HepG2 (cell line): Measurements from ENCODE around the gene ATF6. TPM values are rescaled to one million over a fixed set of nuclear protein-coding genes. Genes with fewer than 3 reads are reported as not detected.

Experiments used
- ATAC-seq: fragments of 200-7000 bp; cut with Tn5 transposase; 3 replicates; pipeline ENCODE4 v1.9.1; 2020; ENCODE audit warnings: mild to moderate bottlenecking, moderate library complexity
- BruUV-seq: library from RNA; stranded (reverse); fragments of 400-500 nt; replicated peaks from 2 replicates; lab custom pipeline; 2021; lab: Mats Ljungman, UMichigan
- CTCF ChIA-PET: fragments of 300-600 bp; formaldehyde crosslinking; extraction: SDS; loops from one replicate; lab custom pipeline; 2021; ENCODE audit warnings: low total read pairs, inconsistent platforms, low intra/inter-chr PET ratio; lab: Yijun Ruan, JAX
- POLR2A ChIA-PET: fragments of 350-600 bp; sonication (Branson Sonifier 250); formaldehyde crosslinking; loops from one replicate; lab custom pipeline; 2020; ENCODE audit warnings: antibody characterized with exemption, inconsistent platforms; lab: Yijun Ruan, JAX
- DNase-seq: peaks from one replicate; pipeline ENCODE4 v3.0.0-alpha.2; 2015; ENCODE audit warnings: low spot score
- FAIRE-seq: peaks from 3 replicates; lab custom pipeline; 2011; peaks lifted over from hg19 to GRCh38; lab: Jason Lieb, UNC
- H2AFZ ChIP-seq: one replicate; pipeline ENCODE4 v1.6.1; 2011; ENCODE audit warnings: low read length, inconsistent platforms
- H3K27ac ChIP-seq: fragments of 300-600 bp; 3 replicates; pipeline ENCODE4 v1.8.0; 2011; ENCODE audit warnings: mixed run types, mild to moderate bottlenecking, mixed read lengths, low read length, inconsistent platforms; ENCODE audit not compliant: insufficient read depth; ENCODE audit errors: extremely low read length
- H3K27me3 ChIP-seq, 2 experiments: fragments of 200-600 bp in 1 of 2; 2 replicates in 1 of 2; 3 replicates in 1 of 2; pipeline versions ENCODE4 v1.6.0 to v1.8.0; 2011; ENCODE audit warnings: low read length in 2 of 2, mild to moderate bottlenecking in 2 of 2, moderate library complexity in 2 of 2, inconsistent platforms in 1 of 2; ENCODE audit not compliant: insufficient read depth in 2 of 2, control insufficient read depth in 1 of 2
- H3K36me3 ChIP-seq, 2 experiments: fragments of 200-600 bp in 1 of 2; replicated peaks in 1 of 2; 2 replicates in 1 of 2; 3 replicates in 1 of 2; pipeline versions ENCODE4 v1.5.1 to v1.8.0; 2011; ENCODE audit warnings: low read length in 2 of 2, inconsistent platforms in 1 of 2; ENCODE audit not compliant: insufficient read depth in 2 of 2, control insufficient read depth in 1 of 2
- H3K4me1 ChIP-seq: 2 replicates; pipeline ENCODE4 v1.5.1; 2012; ENCODE audit warnings: low read length, inconsistent platforms; ENCODE audit not compliant: insufficient read depth
- H3K4me2 ChIP-seq: 2 replicates; pipeline ENCODE4 v1.6.0; 2011; ENCODE audit warnings: low read depth, low read length, inconsistent platforms
- H3K4me3 ChIP-seq, 3 experiments: fragments of 200-600 bp in 1 of 3; sonication (generic), shearing (Covaris generic) in 1 of 3; replicated peaks in 1 of 3; 2 replicates each; pipeline ENCODE4 v1.5.1; 2011 to 2016; ENCODE audit warnings: low read length in 3 of 3, inconsistent platforms in 2 of 3, low read depth in 2 of 3, mild to moderate bottlenecking in 2 of 3, control low read depth in 1 of 3, mixed read lengths in 1 of 3; ENCODE audit not compliant: insufficient read depth in 1 of 3
- H3K79me2 ChIP-seq: one replicate; pipeline ENCODE4 v1.6.1; 2011; ENCODE audit warnings: low read length, inconsistent platforms; ENCODE audit not compliant: insufficient read depth
- H3K9ac ChIP-seq: 2 replicates; pipeline ENCODE4 v1.6.0; 2011; ENCODE audit warnings: mild to moderate bottlenecking, low read depth, low read length, inconsistent platforms; ENCODE audit not compliant: insufficient read depth
- H3K9me3 ChIP-seq: 2 replicates; pipeline ENCODE4 v1.5.1; 2012; ENCODE audit warnings: mild to moderate bottlenecking, low read length
- H4K20me1 ChIP-seq: 2 replicates; pipeline ENCODE4 v1.6.0; 2011; ENCODE audit warnings: inconsistent platforms, mild to moderate bottlenecking, low read length, moderate library complexity; ENCODE audit not compliant: insufficient read depth
- CEBPB ChIP-seq: IDR thresholded peaks from 2 replicates; pipeline ENCODE4 v1.6.1; 2011; ENCODE audit warnings: low read depth, low read length, improper control_type of control experiment, borderline replicate concordance
- CHD2 ChIP-seq: IDR thresholded peaks from 2 replicates; pipeline ENCODE4 v1.6.1; 2011; ENCODE audit warnings: low read depth, low read length, improper control_type of control experiment
- HMGXB4 ChIP-seq, 2 experiments: sonication (generic) in 1 of 2; formaldehyde crosslinking in 1 of 2; IDR thresholded peaks; 2 replicates each; pipeline versions ENCODE4 v1.4.0 to v1.6.1; 2018 to 2020; ENCODE audit warnings: missing genetic modification reagents in 2 of 2, borderline replicate concordance in 1 of 2, low read depth in 1 of 2, mild to moderate bottlenecking in 1 of 2, missing biosample characterization in 1 of 2
- RBM39 ChIP-seq: fragments of 200-400 bp; formaldehyde crosslinking; IDR thresholded peaks from one replicate; pipeline ENCODE4 v1.6.1; 2018; ENCODE audit warnings: antibody characterized with exemption, mild to moderate bottlenecking, low read depth, low read length; ENCODE audit not compliant: poor library complexity, severe bottlenecking
- RORA ChIP-seq: sonication (generic); formaldehyde crosslinking; IDR thresholded peaks from 2 replicates; pipeline ENCODE4 v1.5.0; 2020; ENCODE audit warnings: mild to moderate bottlenecking, missing genetic modification reagents, moderate library complexity
- SATB2 ChIP-seq: sonication (generic); formaldehyde crosslinking; IDR thresholded peaks from 2 replicates; pipeline ENCODE4 v1.5.0; 2020; ENCODE audit warnings: missing genetic modification reagents
- SNRNP70 ChIP-seq: fragments of 200-400 bp; formaldehyde crosslinking; IDR thresholded peaks from 2 replicates; pipeline ENCODE4 v1.6.1; 2017; ENCODE audit warnings: mild to moderate bottlenecking, low read depth, low read length, moderate library complexity
- ZBTB34 ChIP-seq: sonication (generic); formaldehyde crosslinking; IDR thresholded peaks from 2 replicates; pipeline ENCODE4 v1.8.0; 2022; ENCODE audit warnings: mild to moderate bottlenecking, missing genetic modification reagents
- ZNF121 ChIP-seq: sonication (generic); formaldehyde crosslinking; IDR thresholded peaks from 2 replicates; pipeline ENCODE4 v1.5.0; 2020; ENCODE audit warnings: mild to moderate bottlenecking, missing genetic modification reagents
- ZNF317 ChIP-seq: sonication (generic); formaldehyde crosslinking; IDR thresholded peaks from 2 replicates; pipeline ENCODE4 v1.5.0; 2020; ENCODE audit warnings: mild to moderate bottlenecking, missing genetic modification reagents
- ZNF570 ChIP-seq: sonication (generic); formaldehyde crosslinking; IDR thresholded peaks from 2 replicates; pipeline ENCODE4 v1.4.0; 2020; ENCODE audit warnings: mild to moderate bottlenecking, missing genetic modification reagents, borderline replicate concordance
- ZNF773 ChIP-seq: sonication (generic); formaldehyde crosslinking; IDR thresholded peaks from 2 replicates; pipeline ENCODE4 v1.4.0; 2020; ENCODE audit warnings: missing genetic modification reagents, borderline replicate concordance
- ZNF83 ChIP-seq: sonication (generic); formaldehyde crosslinking; IDR thresholded peaks from 2 replicates; pipeline ENCODE4 v1.4.0; 2020; ENCODE audit warnings: missing genetic modification reagents, mild to moderate bottlenecking, borderline replicate concordance
- ZSCAN29 ChIP-seq: sonication (generic); formaldehyde crosslinking; conservative IDR thresholded peaks from 2 replicates; pipeline ENCODE4 v1.4.0; 2020; ENCODE audit warnings: mild to moderate bottlenecking, missing genetic modification reagents
- WGBS: methylation state at CpG from one replicate; pipeline ENCODE4 v1.1.6; 2017; ENCODE audit warnings: low lambda C conversion rate; 5-methylcytosine and 5-hydroxymethylcytosine counted together
- in situ Hi-C: cut with HindIII; loops from 2 replicates; pipeline ENCODE4 v1.10.0; 2017; ENCODE audit warnings: low pct_unique_long_range_greater_than_20kb; ENCODE audit not compliant: extremely low pct_ligation_motif_present
- intact Hi-C: fragments of 100-400 bp; cut with micrococcal nuclease; formaldehyde crosslinking; loops from one replicate; pipeline ENCODE4 v1.10.0; 2022; ENCODE audit not compliant: unreplicated experiment
- polyA plus RNA-seq, 8 experiments: library from polyadenylated mRNA; depleted of rRNA in 3 of 8; stranded (reverse) in 7 of 8; unstranded in 1 of 8; fragments of >200 nt; fragmentation: Illumina TruSeq in 4 of 8; extraction: Trizol in 4 of 8; gene quantifications; 2 replicates each; pipeline versions ENCODE4 v1.2.1 to v1.2.3, GENCODE V29; 2011 to 2016; ENCODE audit warnings: low read depth in 4 of 8, missing spikeins in 1 of 8, mixed read lengths in 1 of 8; ENCODE audit not compliant: insufficient read depth in 1 of 8
- total RNA-seq, 5 experiments: library from RNA; depleted of rRNA; stranded (reverse); fragments of >200 nt; fragmentation: Illumina TruSeq; extraction: Trizol; gene quantifications; 2 replicates each; pipeline ENCODE4 v1.2.3, GENCODE V29; 2016; ENCODE audit warnings: low read depth in 1 of 5
- TF ChIP-seq, protein P1 (sequence below): sonication (generic); formaldehyde crosslinking; IDR thresholded peaks from 2 replicates; pipeline ENCODE4 v1.4.0; 2020; ENCODE audit warnings: missing genetic modification reagents

Gene ATF6
- total and polyA plus RNA-seq, 2 of the 13 experiments (the other 11 are each of a cell fraction or from before 2014, with no cell fraction given), result 13.2 to 14.5 TPM

DNA sequence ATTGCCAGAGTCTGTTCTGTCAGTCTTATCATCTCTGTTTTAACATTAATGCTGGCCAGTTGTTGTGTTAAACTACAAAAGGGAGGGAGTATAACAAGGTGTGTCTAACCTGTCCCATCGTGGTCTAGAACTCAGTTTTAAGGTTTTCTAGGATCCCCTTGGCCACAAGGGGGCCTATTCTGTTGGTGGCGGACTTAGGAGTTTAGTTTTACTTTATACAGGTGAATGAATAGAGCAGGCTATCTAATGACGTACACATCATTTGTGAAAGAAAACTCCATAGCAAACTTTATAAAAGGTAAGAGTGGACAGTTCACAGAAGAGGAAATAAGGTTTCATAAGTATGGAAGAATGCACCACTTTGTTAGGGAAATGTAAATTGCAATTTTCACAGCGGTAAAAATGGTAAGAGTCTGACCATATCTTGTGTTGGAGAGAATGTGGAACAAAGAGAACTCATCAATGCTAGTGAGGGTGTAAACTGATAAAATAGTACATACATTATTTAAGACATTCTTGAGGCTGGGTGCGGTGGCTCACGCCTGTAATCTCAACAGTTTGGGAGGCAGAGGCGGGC lies 2.5 kb upstream of the ATF6 start (continued):
- TF ChIP-seq, protein P1, sequence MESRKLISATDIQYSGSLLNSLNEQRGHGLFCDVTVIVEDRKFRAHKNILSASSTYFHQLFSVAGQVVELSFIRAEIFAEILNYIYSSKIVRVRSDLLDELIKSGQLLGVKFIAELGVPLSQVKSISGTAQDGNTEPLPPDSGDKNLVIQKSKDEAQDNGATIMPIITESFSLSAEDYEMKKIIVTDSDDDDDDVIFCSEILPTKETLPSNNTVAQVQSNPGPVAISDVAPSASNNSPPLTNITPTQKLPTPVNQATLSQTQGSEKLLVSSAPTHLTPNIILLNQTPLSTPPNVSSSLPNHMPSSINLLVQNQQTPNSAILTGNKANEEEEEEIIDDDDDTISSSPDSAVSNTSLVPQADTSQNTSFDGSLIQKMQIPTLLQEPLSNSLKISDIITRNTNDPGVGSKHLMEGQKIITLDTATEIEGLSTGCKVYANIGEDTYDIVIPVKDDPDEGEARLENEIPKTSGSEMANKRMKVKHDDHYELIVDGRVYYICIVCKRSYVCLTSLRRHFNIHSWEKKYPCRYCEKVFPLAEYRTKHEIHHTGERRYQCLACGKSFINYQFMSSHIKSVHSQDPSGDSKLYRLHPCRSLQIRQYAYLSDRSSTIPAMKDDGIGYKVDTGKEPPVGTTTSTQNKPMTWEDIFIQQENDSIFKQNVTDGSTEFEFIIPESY (CRISPR knock-in tag), result peak; percentile 6; the same call in 1 of the 2 replicates
- TF ChIP-seq ZNF121, result peak; percentile 82; the same call in 1 of the 2 replicates
- TF ChIP-seq HMGXB4 (CRISPR knock-in tag; IDR thresholded peaks at IDR 0.05; ENCODE audit: borderline replicate concordance in 1 of 2, low read depth in 1 of 2), result 0 out of 4 replicates have a peak, but pooled peaks of 1 of the 2 experiments have one; percentile 28
- TF ChIP-seq, all 625 proteins: peak for 8

GRCh38 chr1:161768461-161768860 lies 2.3 kb downstream of the ATF6 start:
- peaks cover 25% of the 10 kb centered on the region for H3K4me1 ChIP-seq
- peak overlapping the region; percentile 25 for H3K4me2 ChIP-seq
- no peak overlapping the region for H3K9ac ChIP-seq
- no peaks in the 10 kb centered on the region for H3K36me3 ChIP-seq
- ChIA-PET CTCF (no interaction called here), POLR2A (no interaction called here)
- BruUV-seq, result no TSS peak
- WGBS, result 99% methylated on average over 5 of the region's 5 CpGs
- H3K4me3 ChIP-seq, result no peak overlapping the region; a peak in 1 of 6 replicates
- DNase-seq, result no peak
- H4K20me1 ChIP-seq, result no peaks in the 10 kb centered on the region; the same call in 1 of the 2 replicates
- in situ Hi-C loops, result no loop called here
- H2AFZ ChIP-seq, result no peak overlapping the region
- no peak for FAIRE-seq
- no peak overlapping the region for H3K27ac ChIP-seq
- peaks cover 42% of the 10 kb centered on the region for H3K79me2 ChIP-seq
- intact Hi-C loops, result no loop called here
- no peaks in the 10 kb centered on the region for H3K9me3 ChIP-seq
- no peaks in the 10 kb centered on the region; a peak in 2 of 5 replicates for H3K27me3 ChIP-seq
- no peak for ATAC-seq
- TF ChIP-seq ZNF317 (CRISPR knock-in tag) (no peak), RORA (no peak), SATB2 (no peak), CEBPB (peak; percentile 58), ZBTB34 (no peak), ZSCAN29 (CRISPR knock-in tag) (no peak), RBM39 (no peak), ZNF570 (CRISPR knock-in tag) (no peak), SNRNP70 (no peak), ZNF83 (no peak), CHD2 (no peak), ZNF773 (CRISPR knock-in tag) (no peak)
- TF ChIP-seq, protein P1 (CRISPR knock-in tag), result peak; percentile 93
